Measurements from ENCODE around the gene FAM47E.

FAM47E gene

GRCh38 chr4:76301068-76301774, 49.7 kb downstream of the FAM47E start (continued):
- TF ChIP-seq AEBP2 (tag by site-specific recombination; IDR thresholded peaks at IDR 0.05; ENCODE audit: borderline replicate concordance) (no peak), MEIS1 (CRISPR knock-in tag; IDR thresholded peaks at IDR 0.05; ENCODE audit: borderline replicate concordance) (no peak), HIC1 (tag by site-specific recombination; IDR thresholded peaks at IDR 0.05) (0 out of 2 replicates have a peak, but pooled peaks have one; percentile 21), PRDM4 (tag by site-specific recombination; IDR thresholded peaks at IDR 0.05) (0 out of 2 replicates have a peak, but pooled peaks have one; percentile 44), ZNF645 (tag by site-specific recombination; IDR thresholded peaks at IDR 0.05) (no peak), ZNF155 (tag by site-specific recombination; IDR thresholded peaks at IDR 0.05) (no peak), ZNF548 (tag by site-specific recombination; IDR thresholded peaks at IDR 0.05) (no peak), ZNF266 (tag by site-specific recombination; IDR thresholded peaks at IDR 0.05; ENCODE audit: low read depth) (no peak), ZBTB10 (tag by site-specific recombination; IDR thresholded peaks at IDR 0.05) (no peak), ZNF223 (tag by site-specific recombination; IDR thresholded peaks at IDR 0.05) (no peak), ZNF311 (tag by site-specific recombination; IDR thresholded peaks at IDR 0.05; ENCODE audit: borderline replicate concordance) (no peak), ZNF639 (tag by site-specific recombination; IDR thresholded peaks at IDR 0.05) (peak; percentile 26; the same call in 1 of the 2 replicates), ZIC2 (tag by site-specific recombination; IDR thresholded peaks at IDR 0.05) (no peak), ZNF350 (tag by site-specific recombination; IDR thresholded peaks at IDR 0.05) (no peak), PRDM2 (tag by site-specific recombination; IDR thresholded peaks at IDR 0.05; ENCODE audit: borderline replicate concordance) (no peak), PRDM10 (tag by site-specific recombination; IDR thresholded peaks at IDR 0.05) (peak; percentile 83)

Data from HEK293 (cell line).